Spleen (tissue), 7 donors: ENCODE results near the gene AGPAT2.

Experiments
- CTCF ChIP-seq, 11 experiments: fragments of 200-600 bp in 7 of 11; fragments of 450-650 bp in 4 of 11; sonication (generic) in 4 of 11; IDR thresholded peaks in 8 of 11; conservative IDR thresholded peaks in 3 of 11; 1 replicate in 7 of 11; 2 replicates in 4 of 11; pipeline versions ENCODE4 v1.4.0 to v1.8.0; 2016 to 2021; ENCODE audit warnings: antibody characterized with exemption in 11 of 11, inconsistent platforms in 4 of 11, mild to moderate bottlenecking in 1 of 11
- POLR2AphosphoS5 ChIP-seq, 3 donors: sonication (generic); formaldehyde crosslinking; IDR thresholded peaks; one replicate each; pipeline ENCODE4 v1.5.1; 2017; ENCODE audit warnings: antibody characterized with exemption in 3 of 3
- donor health status: DM: no; HTN: no; CAD: no; lungs with moderate emphysema.
- donor health status: DM: no; HTN: no; CAD: no.
- donor health status: DM: no; HTN: no; CAD: no.

GRCh38 chr9:136634904-136635303, 52.4 kb downstream of the AGPAT2 start:
- TF ChIP-seq CTCF (IDR thresholded peaks at IDR 0.05 in 8 of 11, conservative IDR thresholded peaks at IDR 0.05 in 3 of 11) (no peak), POLR2AphosphoS5 (IDR thresholded peaks at IDR 0.05) (peak in 2 of 3 donors; percentile 65 to 70)
